Body of pancreas (tissue), 4 donors: ENCODE results near the gene TIGD3.

Source experiments
- CTCF ChIP-seq, 7 experiments: fragments of 450-650 bp in 4 of 7; fragments of 200-600 bp in 3 of 7; sonication (generic) in 3 of 7; IDR thresholded peaks; one replicate each; pipeline ENCODE4 v1.5.1; 2016 to 2019; ENCODE audit warnings: antibody characterized with exemption in 7 of 7
- POLR2A ChIP-seq, 3 donors: fragments of 450-650 bp; IDR thresholded peaks; one replicate each; pipeline ENCODE4 v1.6.1; 2016; ENCODE audit warnings: antibody characterized with exemption in 3 of 3, mild to moderate bottlenecking in 2 of 3

DNA sequence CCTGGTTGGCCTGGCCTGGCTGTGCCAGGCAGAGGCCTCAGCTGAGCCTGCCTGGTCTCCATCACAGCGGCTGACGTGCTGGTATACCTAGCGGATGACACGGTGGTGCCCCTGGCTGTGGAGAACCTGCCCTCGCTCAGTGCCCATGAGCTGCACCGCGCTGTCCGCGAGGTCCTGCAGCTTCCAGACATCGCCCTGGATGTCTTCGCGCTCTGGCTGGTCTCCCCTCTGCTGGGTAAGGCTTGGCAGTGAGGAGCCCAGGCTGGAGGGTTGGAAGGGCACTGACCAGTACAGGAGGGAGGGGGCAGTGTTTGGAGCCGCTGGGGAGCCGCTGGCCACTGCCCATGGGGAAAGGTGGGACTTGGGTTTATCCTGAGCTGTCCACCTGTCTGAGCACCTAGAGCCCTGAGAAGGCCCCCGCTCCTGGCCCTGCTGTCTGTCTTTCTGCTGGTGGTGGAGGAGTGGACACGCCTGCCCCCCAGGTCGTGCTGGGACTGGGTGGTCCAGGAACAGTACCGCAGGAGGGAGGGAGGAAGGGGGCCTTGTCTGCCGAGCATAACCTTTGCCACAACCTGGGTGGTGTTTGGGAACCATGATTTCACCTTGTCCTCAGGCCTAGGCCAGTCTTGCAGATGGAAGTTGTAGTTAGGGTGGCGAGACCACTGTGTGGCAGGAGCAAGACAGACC, 34.9 kb downstream of the TIGD3 start:
- TF ChIP-seq CTCF (IDR thresholded peaks at IDR 0.05) (no peak), POLR2A (IDR thresholded peaks at IDR 0.05) (no peak)
